ENCODE data around the gene MOV10.

GRCh38 chr1:112700290-112701226 lies 26.1 kb downstream of the MOV10 start:
- TF ChIP-seq CTCF (IDR thresholded peaks at IDR 0.05; ENCODE audit: extremely low read depth in 1 of 2, insufficient read depth in 1 of 2, low read depth in 1 of 2, low read length in 2 of 2): no peak
- TF ChIP-seq FOS (IDR thresholded peaks at IDR 0.05; ENCODE audit: borderline replicate concordance, insufficient read depth, low read length): peak; percentile 91
- TF ChIP-seq POLR2A (IDR thresholded peaks at IDR 0.05; ENCODE audit: low read depth, low read length): peak; percentile 83
- TF ChIP-seq EZH2 (IDR thresholded peaks at IDR 0.05; ENCODE audit: borderline replicate concordance, low read depth, low read length, severe bottlenecking): no peak
- peak; percentile 62 for TF ChIP-seq GATA2 (IDR thresholded peaks at IDR 0.05; ENCODE audit: insufficient read depth, insufficient read length, low read depth, low read length)
- no peak for TF ChIP-seq MAX (IDR thresholded peaks at IDR 0.05; ENCODE audit: insufficient read depth, insufficient read length)
- TF ChIP-seq JUN (IDR thresholded peaks at IDR 0.05; ENCODE audit: borderline replicate concordance, insufficient read depth, insufficient read length, low read depth): peak; percentile 67
- no peak for TF ChIP-seq MYC (IDR thresholded peaks at IDR 0.05; ENCODE audit: low read depth, low read length)
